Adipocyte (in vitro differentiated cells): ENCODE measurements around the gene IGFL2.
"Not testable (repeated sequence)": the region's sequence is repeated elsewhere in the genome, so short reads cannot be mapped to it uniquely, and the experiment has no call there.

ENCODE experiments used
- DNase-seq: peaks from one replicate; pipeline ENCODE4 v3.0.0-alpha.2; 2015; ENCODE audit warnings: low read depth
- H3K27me3 ChIP-seq: replicated peaks from 2 replicates; pipeline ENCODE4 v1.7.0; 2013; ENCODE audit warnings: mild to moderate bottlenecking, low read length, moderate library complexity; ENCODE audit not compliant: control insufficient read depth, insufficient read depth
- H3K36me3 ChIP-seq: 2 replicates; pipeline ENCODE4 v1.7.0; 2013; ENCODE audit warnings: low read length, mild to moderate bottlenecking, moderate library complexity; ENCODE audit not compliant: control insufficient read depth, insufficient read depth, severe bottlenecking
- H3K4me1 ChIP-seq: 2 replicates; pipeline ENCODE4 v1.7.0; 2013; ENCODE audit warnings: mild to moderate bottlenecking, low read length, moderate library complexity; ENCODE audit not compliant: control insufficient read depth, insufficient read depth
- H3K4me3 ChIP-seq: 2 replicates; pipeline ENCODE4 v1.7.0; 2013; ENCODE audit warnings: mild to moderate bottlenecking, low read length, moderate library complexity
- H3K9ac ChIP-seq: 2 replicates; pipeline ENCODE4 v1.7.0; 2013; ENCODE audit warnings: mild to moderate bottlenecking, low read length, moderate library complexity
- H3K9me3 ChIP-seq: 2 replicates; pipeline ENCODE4 v1.7.0; 2013; ENCODE audit warnings: mild to moderate bottlenecking, low read length, moderate library complexity; ENCODE audit not compliant: control insufficient read depth

Gene IGFL2

GRCh38 chr19:46147791-46148288 lies at the start of gene IGFL2:
Gene IGFL2 (plus strand): TSS chr19:46148238. CDS start chr19:46148279, 41 bp downstream.
- no peak within 1 kb of the TSS for H3K9ac ChIP-seq
- DNase-seq = no peak
- no peaks in the 10 kb centered on the region for H3K4me1 ChIP-seq
- H3K27me3 ChIP-seq = peaks cover 48% of the 10 kb centered on the region
- peaks cover 10% of the 10 kb centered on the region for H3K9me3 ChIP-seq
- H3K36me3 ChIP-seq = no peaks in the 10 kb centered on the region
- H3K4me3 ChIP-seq = no peak within 1 kb of the TSS

GRCh38 chr19:46100344-46100743 lies 47.7 kb upstream of the IGFL2 start:
- DNase-seq = no peak
- Histone ChIP-seq H3K4me3 (no peak overlapping the region), H3K9me3 (peaks cover 39% of the 10 kb centered on the region), H3K4me1 (no peaks in the 10 kb centered on the region), H3K9ac (no peak overlapping the region), H3K36me3 (no peaks in the 10 kb centered on the region), H3K27me3 (peaks cover 29% of the 10 kb centered on the region)

- no peak for DNase-seq
- Histone ChIP-seq H3K9me3 (peaks cover 41% of the 10 kb centered on the region), H3K27me3 (peaks cover 29% of the 10 kb centered on the region), H3K4me3 (no peak overlapping the region), H3K9ac (no peak overlapping the region), H3K4me1 (no peaks in the 10 kb centered on the region), H3K36me3 (no peaks in the 10 kb centered on the region)
Observed at GRCh38 chr19:46101293-46101692, 46.7 kb upstream of the IGFL2 start.

GRCh38 chr19:46102333-46102732 lies 45.7 kb upstream of the IGFL2 start:
- not testable (repeated sequence) for H3K36me3 ChIP-seq, DNase-seq, H3K9ac ChIP-seq, H3K4me3 ChIP-seq, H3K4me1 ChIP-seq
- H3K27me3 ChIP-seq = peaks cover 29% of the 10 kb centered on the region
- peaks cover 31% of the 10 kb centered on the region for H3K9me3 ChIP-seq

GRCh38 chr19:46107371-46107770 lies 40.7 kb upstream of the IGFL2 start:
- DNase-seq = peak; percentile 39
- H3K27me3 ChIP-seq = peaks cover 34% of the 10 kb centered on the region
- H3K36me3 ChIP-seq = no peaks in the 10 kb centered on the region
- H3K4me3 ChIP-seq = no peak overlapping the region
- peaks cover 4% of the 10 kb centered on the region for H3K4me1 ChIP-seq
- no peak overlapping the region for H3K9ac ChIP-seq
- peaks cover 20% of the 10 kb centered on the region for H3K9me3 ChIP-seq

GRCh38 chr19:46109876-46110275 lies 38.2 kb upstream of the IGFL2 start:
- Histone ChIP-seq H3K4me3 (no peak overlapping the region), H3K9me3 (peaks cover 7% of the 10 kb centered on the region), H3K27me3 (peaks cover 37% of the 10 kb centered on the region), H3K4me1 (peaks cover 5% of the 10 kb centered on the region), H3K36me3 (no peaks in the 10 kb centered on the region), H3K9ac (no peak overlapping the region)
- no peak for DNase-seq

- Histone ChIP-seq H3K9ac (no peak overlapping the region), H3K4me3 (no peak overlapping the region), H3K27me3 (peaks cover 37% of the 10 kb centered on the region), H3K36me3 (no peaks in the 10 kb centered on the region), H3K4me1 (peaks cover 15% of the 10 kb centered on the region), H3K9me3 (no peaks in the 10 kb centered on the region)
- DNase-seq = no peak
Observed at GRCh38 chr19:46111376-46111775, 36.7 kb upstream of the IGFL2 start.

GRCh38 chr19:46112527-46112926 lies 35.5 kb upstream of the IGFL2 start:
- no peak for DNase-seq
- Histone ChIP-seq H3K4me3 (no peak overlapping the region), H3K36me3 (no peaks in the 10 kb centered on the region), H3K9ac (no peak overlapping the region), H3K27me3 (peaks cover 37% of the 10 kb centered on the region), H3K4me1 (peaks cover 12% of the 10 kb centered on the region), H3K9me3 (no peaks in the 10 kb centered on the region)

- Histone ChIP-seq H3K4me1 (peaks cover 11% of the 10 kb centered on the region), H3K36me3 (no peaks in the 10 kb centered on the region), H3K27me3 (peaks cover 40% of the 10 kb centered on the region), H3K9ac (no peak overlapping the region), H3K4me3 (no peak overlapping the region), H3K9me3 (no peaks in the 10 kb centered on the region)
- DNase-seq = no peak
Observed at GRCh38 chr19:46113726-46114125, 34.3 kb upstream of the IGFL2 start.

GRCh38 chr19:46115396-46116106 lies 32.5 kb upstream of the IGFL2 start:
- Histone ChIP-seq H3K36me3 (no peaks in the 10 kb centered on the region), H3K9me3 (peaks cover 5% of the 10 kb centered on the region), H3K4me1 (peaks cover 11% of the 10 kb centered on the region), H3K9ac (no peak overlapping the region), H3K27me3 (peaks cover 45% of the 10 kb centered on the region), H3K4me3 (no peak overlapping the region)
- DNase-seq = peak; percentile 65

GRCh38 chr19:46116121-46116520 lies 31.9 kb upstream of the IGFL2 start:
- no peak overlapping the region for H3K4me3 ChIP-seq
- H3K27me3 ChIP-seq = peaks cover 41% of the 10 kb centered on the region
- peaks cover 5% of the 10 kb centered on the region for H3K9me3 ChIP-seq
- no peak for DNase-seq
- no peaks in the 10 kb centered on the region for H3K36me3 ChIP-seq
- peaks cover 11% of the 10 kb centered on the region for H3K4me1 ChIP-seq
- H3K9ac ChIP-seq = no peak overlapping the region

- Histone ChIP-seq H3K27me3 (peaks cover 22% of the 10 kb centered on the region), H3K9ac (no peak overlapping the region), H3K36me3 (no peaks in the 10 kb centered on the region), H3K4me1 (peaks cover 11% of the 10 kb centered on the region), H3K4me3 (no peak overlapping the region), H3K9me3 (peaks cover 5% of the 10 kb centered on the region)
- DNase-seq = no peak
Observed at GRCh38 chr19:46118136-46118535, 29.9 kb upstream of the IGFL2 start.
